OCI-M2 (cell line): ENCODE measurements around the gene DSCAM.

ENCODE experiments used
- DNase-seq: peaks from one replicate; lab custom pipeline; 2025; ENCODE audit not compliant: unreplicated experiment; lab: John Stamatoyannopoulos, UW

DSCAM gene

DNA sequence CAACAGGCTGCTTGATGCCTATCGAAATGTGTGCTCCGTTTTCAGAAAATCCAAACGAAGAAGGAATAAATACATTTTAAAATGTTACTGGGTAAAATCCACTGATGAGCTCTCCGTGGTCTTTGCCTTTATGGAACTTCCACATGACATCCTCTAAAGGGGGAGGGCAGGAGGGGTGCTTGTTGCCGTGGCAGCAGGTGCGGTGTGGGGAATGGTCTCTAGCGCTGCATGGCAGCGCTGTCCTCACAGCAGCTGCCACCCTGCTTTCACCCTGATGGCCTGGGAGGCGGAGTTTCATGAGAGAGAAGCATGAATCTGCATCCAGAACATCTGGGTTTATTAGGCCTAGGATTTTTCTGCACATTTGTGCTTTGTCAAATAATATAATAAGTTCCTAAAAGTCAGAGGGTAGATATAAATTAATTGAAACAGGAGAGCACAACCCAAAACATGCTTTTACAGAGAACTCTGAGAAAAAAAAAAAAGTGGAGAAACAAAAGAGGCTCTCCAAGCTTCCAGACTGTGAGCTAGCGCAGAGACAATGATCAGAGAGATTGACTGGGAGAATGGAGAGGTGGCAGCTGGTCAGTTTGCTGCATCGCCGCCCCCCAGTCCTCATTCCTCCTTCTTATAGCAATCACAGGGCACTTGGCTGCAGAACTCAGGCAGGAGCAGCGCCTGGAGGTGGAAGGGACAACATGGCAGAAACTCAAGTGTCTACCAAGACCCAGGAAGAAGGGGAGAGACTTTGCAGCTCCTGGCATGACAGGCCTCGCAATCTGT, 228.6 kb downstream of the DSCAM start:
- no peak for DNase-seq

- DNase-seq: no peak
Observed at GRCh38 chr21:40616377-40616704, 230.6 kb downstream of the DSCAM start.

GRCh38 chr21:40615505-40616376, 231.2 kb downstream of the DSCAM start:
- no peak for DNase-seq

GRCh38 chr21:40613546-40614030, 233.4 kb downstream of the DSCAM start:
- no peak for DNase-seq

- no peak for DNase-seq
Observed at GRCh38 chr21:40610345-40610744, 236.6 kb downstream of the DSCAM start.

GRCh38 chr21:40606341-40606740, 240.6 kb downstream of the DSCAM start:
- DNase-seq: no peak

- no peak for DNase-seq
Observed at GRCh38 chr21:40605094-40605493, 241.9 kb downstream of the DSCAM start.

GRCh38 chr21:40603774-40604173, 243.2 kb downstream of the DSCAM start:
- no peak for DNase-seq

GRCh38 chr21:40602080-40602479, 244.9 kb downstream of the DSCAM start:
- no peak for DNase-seq

- DNase-seq: no peak
Observed at GRCh38 chr21:40595806-40596205, 251.2 kb downstream of the DSCAM start.

- DNase-seq: no peak
Observed at GRCh38 chr21:40587736-40588346, 259.1 kb downstream of the DSCAM start.

DNA sequence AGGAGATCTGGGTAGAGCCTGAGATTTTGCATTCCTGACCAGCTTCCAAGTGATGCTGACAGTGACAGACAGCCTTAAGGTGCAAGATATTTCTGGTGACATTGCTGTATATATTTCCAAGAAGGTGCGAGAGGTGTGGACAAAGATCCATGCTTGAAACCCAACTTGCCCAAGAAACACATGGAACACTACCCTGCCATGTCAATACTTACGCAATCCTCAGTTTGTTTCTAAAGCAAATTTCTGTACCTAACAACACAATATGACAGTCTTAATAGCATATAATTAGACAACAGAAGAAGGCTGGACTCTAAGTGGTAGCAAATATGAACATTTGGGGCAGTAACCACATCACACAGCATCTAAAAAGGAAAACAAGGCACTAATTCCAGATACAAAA, 260.4 kb downstream of the DSCAM start:
- DNase-seq: no peak

DNA sequence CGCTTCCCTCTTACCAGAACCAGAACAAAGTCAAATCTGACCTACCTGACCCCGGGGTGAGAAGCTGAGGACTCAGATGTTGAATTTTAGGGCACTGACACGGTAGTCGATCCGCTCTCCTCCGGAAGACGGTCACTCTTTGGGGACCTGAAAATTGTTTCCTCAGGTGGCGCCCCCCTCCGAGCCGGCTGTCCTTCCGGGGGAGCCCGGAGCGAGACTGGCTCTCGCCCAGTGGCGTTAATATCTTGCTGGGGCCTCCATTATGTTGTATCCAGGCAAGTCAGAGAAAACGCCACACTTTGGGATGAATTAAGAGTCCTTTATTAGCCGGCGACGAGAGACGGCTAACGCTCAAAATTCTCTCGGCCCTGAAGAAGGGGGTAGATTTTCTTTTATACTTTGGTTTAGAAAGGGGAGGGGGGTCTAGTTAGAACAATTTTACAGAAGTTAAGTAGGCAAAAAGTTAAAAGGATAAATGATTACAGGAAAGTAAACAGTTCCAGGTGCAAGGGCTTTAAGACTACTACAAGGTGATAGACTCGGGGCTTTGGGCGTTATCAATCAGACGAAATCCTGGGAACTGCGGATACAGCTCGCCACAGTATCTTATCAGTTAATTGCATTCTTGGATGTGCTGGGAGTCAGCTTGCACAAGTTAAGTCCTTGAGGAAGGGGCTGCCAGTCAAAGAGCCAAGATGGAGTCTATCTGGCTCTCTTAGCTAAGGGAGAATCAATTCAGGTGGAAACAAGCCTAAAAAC, 269.5 kb downstream of the DSCAM start:
- DNase-seq: no peak

GRCh38 chr21:40575976-40576375, 271.0 kb downstream of the DSCAM start:
- no peak for DNase-seq

- DNase-seq: no peak
Observed at GRCh38 chr21:40569357-40569756, 277.6 kb downstream of the DSCAM start.

- DNase-seq: no peak
Observed at GRCh38 chr21:40568807-40569206, 278.2 kb downstream of the DSCAM start.

- DNase-seq: no peak
Observed at GRCh38 chr21:40567501-40567900, 279.5 kb downstream of the DSCAM start.

DNA sequence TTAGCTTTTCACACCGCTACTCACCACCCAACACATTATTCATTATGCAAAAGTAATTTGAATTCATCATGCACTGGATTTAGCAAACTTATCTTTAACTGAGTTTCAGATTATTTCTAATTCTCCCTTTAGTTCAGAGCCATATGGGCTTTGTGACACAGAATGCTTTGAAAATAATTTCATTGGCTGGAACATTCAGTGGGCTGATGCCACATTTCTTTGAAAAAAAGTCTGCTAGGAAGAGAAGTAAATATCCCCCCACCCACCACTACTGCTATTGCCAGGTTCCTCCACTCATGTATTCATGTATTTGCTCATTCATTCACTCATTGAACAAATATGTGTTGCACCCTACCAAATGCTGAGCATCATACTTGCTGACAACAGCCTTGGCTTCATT, 280.5 kb downstream of the DSCAM start:
- no peak for DNase-seq

- no peak for DNase-seq
Observed at GRCh38 chr21:40564318-40564717, 282.6 kb downstream of the DSCAM start.

DNA sequence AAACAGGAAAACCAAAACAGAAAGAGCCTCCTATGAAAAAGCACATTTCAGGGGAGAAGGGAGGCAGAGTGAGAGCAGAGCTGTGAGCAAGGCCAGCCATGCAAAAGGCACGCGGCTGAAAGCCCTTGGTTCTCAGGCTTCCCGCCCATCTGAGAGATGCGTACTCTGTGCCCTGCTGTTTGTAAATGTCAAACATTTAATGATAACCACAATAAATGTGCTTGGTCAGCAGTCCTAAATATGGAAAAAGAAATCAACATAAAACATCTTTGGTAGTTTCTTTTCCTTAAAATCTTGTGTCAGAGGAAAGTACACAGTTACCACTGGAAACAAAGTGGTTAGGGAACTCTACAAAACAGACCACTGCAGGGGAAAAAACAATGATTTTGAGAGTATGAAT, 283.1 kb downstream of the DSCAM start:
- DNase-seq: no peak
